ENCODE measurements around the gene CDKL4.
"Not testable (repeated sequence)": the region's sequence is repeated elsewhere in the genome, so short reads cannot be mapped to it uniquely, and the experiment has no call there.

Gene CDKL4

GRCh38 chr2:39256040-39256439 is 12.3 kb upstream of the CDKL4 start:
- H3K79me2 ChIP-seq (ENCODE audit: low read length): no peaks in the 10 kb centered on the region
- H2AFZ ChIP-seq (ENCODE audit: low read depth, low read length): no peak overlapping the region
- no peaks in the 10 kb centered on the region for H3K9me3 ChIP-seq (ENCODE audit: insufficient read depth, low read length)
- H3K27me3 ChIP-seq (ENCODE audit: low read depth, low read length): no peaks in the 10 kb centered on the region
- H4K20me1 ChIP-seq (ENCODE audit: insufficient read depth, low read length): no peaks in the 10 kb centered on the region
- H3K4me2 ChIP-seq (ENCODE audit: low read length): no peak overlapping the region
- TF ChIP-seq EZH2phosphoT487 (IDR thresholded peaks at IDR 0.05; ENCODE audit: low read depth): no peak
- TF ChIP-seq, protein P1, sequence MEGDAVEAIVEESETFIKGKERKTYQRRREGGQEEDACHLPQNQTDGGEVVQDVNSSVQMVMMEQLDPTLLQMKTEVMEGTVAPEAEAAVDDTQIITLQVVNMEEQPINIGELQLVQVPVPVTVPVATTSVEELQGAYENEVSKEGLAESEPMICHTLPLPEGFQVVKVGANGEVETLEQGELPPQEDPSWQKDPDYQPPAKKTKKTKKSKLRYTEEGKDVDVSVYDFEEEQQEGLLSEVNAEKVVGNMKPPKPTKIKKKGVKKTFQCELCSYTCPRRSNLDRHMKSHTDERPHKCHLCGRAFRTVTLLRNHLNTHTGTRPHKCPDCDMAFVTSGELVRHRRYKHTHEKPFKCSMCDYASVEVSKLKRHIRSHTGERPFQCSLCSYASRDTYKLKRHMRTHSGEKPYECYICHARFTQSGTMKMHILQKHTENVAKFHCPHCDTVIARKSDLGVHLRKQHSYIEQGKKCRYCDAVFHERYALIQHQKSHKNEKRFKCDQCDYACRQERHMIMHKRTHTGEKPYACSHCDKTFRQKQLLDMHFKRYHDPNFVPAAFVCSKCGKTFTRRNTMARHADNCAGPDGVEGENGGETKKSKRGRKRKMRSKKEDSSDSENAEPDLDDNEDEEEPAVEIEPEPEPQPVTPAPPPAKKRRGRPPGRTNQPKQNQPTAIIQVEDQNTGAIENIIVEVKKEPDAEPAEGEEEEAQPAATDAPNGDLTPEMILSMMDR (IDR thresholded peaks at IDR 0.05; ENCODE audit: low read depth, low read length): no peak
- peaks cover 9% of the 10 kb centered on the region for H3K36me3 ChIP-seq (replicated peaks; ENCODE audit: low read depth, low read length)
- H3K9ac ChIP-seq (ENCODE audit: low read length): no peak overlapping the region
- H3K4me3 ChIP-seq (ENCODE audit: low read length): no peak overlapping the region
- no peaks in the 10 kb centered on the region for H3K4me1 ChIP-seq (ENCODE audit: low read length)
- no peak overlapping the region for H3K27ac ChIP-seq (ENCODE audit: low read length)

GRCh38 chr2:39252888-39253518 is 9.2 kb upstream of the CDKL4 start:
- Histone ChIP-seq H3K9me3 (ENCODE audit: insufficient read depth, low read length) (no peaks in the 10 kb centered on the region), H3K4me1 (ENCODE audit: low read length) (no peaks in the 10 kb centered on the region), H3K27ac (ENCODE audit: low read length) (no peak overlapping the region), H3K9ac (ENCODE audit: low read length) (no peak overlapping the region), H2AFZ (ENCODE audit: low read depth, low read length) (no peak overlapping the region), H3K27me3 (ENCODE audit: low read depth, low read length) (no peaks in the 10 kb centered on the region), H3K4me2 (ENCODE audit: low read length) (no peak overlapping the region), H4K20me1 (ENCODE audit: insufficient read depth, low read length) (no peaks in the 10 kb centered on the region), H3K36me3 (replicated peaks; ENCODE audit: low read depth, low read length) (peaks cover 16% of the 10 kb centered on the region), H3K79me2 (ENCODE audit: low read length) (no peaks in the 10 kb centered on the region), H3K4me3 (ENCODE audit: low read length) (no peak overlapping the region)
- TF ChIP-seq, protein P1 (IDR thresholded peaks at IDR 0.05; ENCODE audit: low read depth, low read length): no peak
- no peak for TF ChIP-seq EZH2phosphoT487 (IDR thresholded peaks at IDR 0.05; ENCODE audit: low read depth)

DNA sequence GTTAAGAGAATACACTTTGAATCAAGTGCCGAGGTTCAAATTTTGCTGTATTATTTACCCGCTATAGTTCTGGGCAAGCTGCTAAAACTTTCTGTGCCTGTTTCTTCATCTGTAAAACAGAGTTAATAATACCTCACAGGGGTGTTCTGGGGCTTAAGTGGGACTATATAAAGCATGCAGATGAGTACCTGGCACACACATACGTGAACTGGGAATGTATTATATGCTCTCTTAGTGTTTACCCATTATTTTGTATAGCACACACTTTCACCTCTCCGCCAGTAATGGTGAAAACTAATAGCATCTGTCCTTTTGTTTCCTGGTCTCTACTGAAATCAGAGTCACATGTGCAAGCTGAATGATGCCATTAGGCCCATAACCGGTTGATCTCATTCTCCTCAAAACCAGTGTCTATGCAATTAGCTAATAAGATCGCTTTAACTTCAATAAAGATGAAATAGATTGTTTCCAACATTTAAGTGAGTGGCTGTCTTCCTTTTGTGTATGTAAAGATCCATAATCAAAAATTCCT is 3.8 kb upstream of the CDKL4 start:
- H3K27me3 ChIP-seq (ENCODE audit: low read depth, low read length): no peaks in the 10 kb centered on the region
- H4K20me1 ChIP-seq (ENCODE audit: insufficient read depth, low read length): no peaks in the 10 kb centered on the region
- H2AFZ ChIP-seq (ENCODE audit: low read depth, low read length): no peak overlapping the region
- no peak overlapping the region for H3K27ac ChIP-seq (ENCODE audit: low read length)
- no peaks in the 10 kb centered on the region for H3K79me2 ChIP-seq (ENCODE audit: low read length)
- H3K4me1 ChIP-seq (ENCODE audit: low read length): no peaks in the 10 kb centered on the region
- no peak overlapping the region for H3K9ac ChIP-seq (ENCODE audit: low read length)
- TF ChIP-seq, protein P1 (IDR thresholded peaks at IDR 0.05; ENCODE audit: low read depth, low read length): no peak
- no peak for TF ChIP-seq EZH2phosphoT487 (IDR thresholded peaks at IDR 0.05; ENCODE audit: low read depth)
- no peaks in the 10 kb centered on the region for H3K9me3 ChIP-seq (ENCODE audit: insufficient read depth, low read length)
- H3K4me2 ChIP-seq (ENCODE audit: low read length): no peak overlapping the region
- H3K36me3 ChIP-seq (replicated peaks; ENCODE audit: low read depth, low read length): peaks cover 16% of the 10 kb centered on the region
- H3K4me3 ChIP-seq (ENCODE audit: low read length): no peak overlapping the region

DNA sequence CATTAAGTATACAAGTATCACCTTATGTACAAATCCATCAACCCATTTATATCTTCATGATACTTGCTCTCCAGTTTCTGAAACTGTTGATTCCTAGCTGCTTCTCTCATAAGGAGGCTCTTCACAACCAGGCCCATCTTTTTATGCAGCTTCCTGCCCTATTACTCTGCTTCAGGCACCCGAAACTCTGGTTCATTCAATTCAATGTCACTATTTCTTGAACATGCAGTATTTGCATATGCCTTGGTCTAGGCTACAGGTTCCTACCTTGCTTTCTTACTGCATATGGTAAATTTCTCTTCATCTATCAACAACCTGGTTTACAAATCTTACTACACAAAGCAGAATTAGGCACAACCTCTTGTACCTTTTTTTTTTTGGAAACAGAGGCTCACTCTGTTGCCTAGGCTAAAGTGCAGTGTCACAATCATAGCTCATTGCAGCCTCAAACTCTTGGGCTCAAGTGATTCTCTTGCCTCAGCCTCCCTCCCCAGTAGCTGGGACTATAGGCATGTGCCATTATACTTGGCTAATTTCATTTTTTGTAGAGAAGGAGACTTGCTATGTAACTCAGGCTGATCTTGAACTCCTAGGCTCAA is 2.7 kb upstream of the CDKL4 start:
- Histone ChIP-seq H3K79me2 (ENCODE audit: low read length) (no peaks in the 10 kb centered on the region), H3K36me3 (replicated peaks; ENCODE audit: low read depth, low read length) (peaks cover 9% of the 10 kb centered on the region), H2AFZ (ENCODE audit: low read depth, low read length) (no peak overlapping the region), H3K9me3 (ENCODE audit: insufficient read depth, low read length) (no peaks in the 10 kb centered on the region), H3K27me3 (ENCODE audit: low read depth, low read length) (no peaks in the 10 kb centered on the region), H3K4me3 (ENCODE audit: low read length) (no peak overlapping the region), H3K27ac (ENCODE audit: low read length) (no peak overlapping the region), H4K20me1 (ENCODE audit: insufficient read depth, low read length) (no peaks in the 10 kb centered on the region), H3K4me2 (ENCODE audit: low read length) (no peak overlapping the region), H3K4me1 (ENCODE audit: low read length) (no peaks in the 10 kb centered on the region), H3K9ac (ENCODE audit: low read length) (no peak overlapping the region)
- no peak for TF ChIP-seq EZH2phosphoT487 (IDR thresholded peaks at IDR 0.05; ENCODE audit: low read depth)
- TF ChIP-seq, protein P1 (IDR thresholded peaks at IDR 0.05; ENCODE audit: low read depth, low read length): no peak

DNA sequence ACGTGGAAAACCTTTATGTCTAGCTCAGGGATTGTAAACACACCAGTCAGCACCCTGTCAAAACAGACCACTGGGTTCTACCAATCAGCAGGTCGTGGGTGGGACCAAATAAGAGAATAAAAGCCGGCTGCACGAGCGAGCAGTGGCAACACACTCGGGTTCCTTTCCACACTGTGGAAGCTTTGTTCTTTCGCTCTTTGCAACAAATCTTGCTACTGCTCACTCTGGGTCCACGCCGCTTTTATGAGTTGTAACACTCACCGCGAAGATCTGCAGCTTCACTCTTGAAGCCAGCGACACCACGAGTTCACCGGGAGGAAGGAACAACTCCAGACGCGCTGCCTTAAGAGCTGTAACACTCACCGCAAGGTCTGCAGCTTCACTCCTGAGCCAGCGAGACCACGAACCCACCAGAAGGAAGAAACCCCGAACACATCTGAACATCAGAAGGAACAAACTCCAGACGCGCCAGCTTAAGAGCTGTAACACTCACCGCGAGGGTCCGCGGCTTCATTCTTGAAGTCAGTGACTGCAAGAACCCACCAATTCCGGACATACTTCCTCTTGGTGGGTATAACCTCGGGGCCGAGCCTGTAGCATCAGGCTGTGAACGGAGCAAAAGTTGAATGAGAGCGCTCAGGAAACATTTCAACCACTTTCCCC is 1.3 kb upstream of the CDKL4 start:
- not testable (repeated sequence) for H2AFZ ChIP-seq (ENCODE audit: low read depth, low read length); H3K27me3 ChIP-seq (ENCODE audit: low read depth, low read length); H3K36me3 ChIP-seq (replicated peaks; ENCODE audit: low read depth, low read length); H3K4me1 ChIP-seq (ENCODE audit: low read length); H3K4me3 ChIP-seq (ENCODE audit: low read length); H3K4me2 ChIP-seq (ENCODE audit: low read length); H3K27ac ChIP-seq (ENCODE audit: low read length); H4K20me1 ChIP-seq (ENCODE audit: insufficient read depth, low read length); H3K79me2 ChIP-seq (ENCODE audit: low read length); H3K9ac ChIP-seq (ENCODE audit: low read length); H3K9me3 ChIP-seq (ENCODE audit: insufficient read depth, low read length)
